ENCODE data around the gene CENPB. TPM values are rescaled to one million over a fixed set of nuclear protein-coding genes. Genes with fewer than 3 reads are reported as not detected.
A peak's percentile ranks its signal among the peaks of the same experiment; 100 is the strongest.

The CENPB gene
- total and polyA plus RNA-seq, 10 of the 15 experiments (the other 5 are each of a cell fraction or from before 2014, with no cell fraction given): 0.16 to 71.2 (median 14.0) TPM

DNA sequence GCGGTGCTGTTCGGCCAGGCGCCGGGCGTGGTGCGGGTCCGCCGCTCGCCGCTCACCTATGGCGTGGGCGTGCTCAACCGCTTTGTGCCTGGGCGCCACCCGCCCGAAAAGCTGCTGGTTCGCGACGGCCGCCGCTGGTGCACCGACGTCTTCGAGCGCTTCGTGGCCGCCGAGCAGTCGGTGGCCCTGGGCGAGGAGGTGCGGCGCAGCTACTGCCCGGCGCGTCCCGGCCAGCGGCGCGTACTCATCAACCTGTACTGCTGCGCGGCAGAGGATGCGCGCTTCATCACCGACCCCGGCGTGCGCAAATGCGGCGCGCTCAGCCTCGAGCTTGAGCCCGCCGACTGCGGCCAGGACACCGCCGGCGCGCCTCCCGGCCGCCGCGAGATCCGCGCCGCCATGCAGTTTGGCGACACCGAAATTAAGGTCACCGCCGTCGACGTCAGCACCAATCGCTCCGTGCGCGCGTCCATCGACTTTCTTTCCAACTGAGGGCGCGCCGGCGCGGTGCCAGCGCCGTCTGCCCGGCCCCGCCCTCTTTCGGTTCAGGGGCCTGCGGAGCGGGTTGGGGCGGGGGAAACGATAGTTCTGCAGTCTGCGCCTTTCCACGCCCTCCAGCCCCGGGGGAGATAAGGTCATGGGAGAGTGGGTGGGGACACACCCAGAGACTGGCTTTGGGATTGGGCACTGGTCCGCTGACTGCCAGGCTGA, 34.7 kb downstream of the CENPB start:
- Histone ChIP-seq H3K27ac (ENCODE audit: control insufficient read depth, insufficient read depth) (no peak overlapping the region), H3K27me3 (replicated peaks in 1 of 2; ENCODE audit: control insufficient read depth in 2 of 2, insufficient read depth in 2 of 2, low read length in 1 of 2) (no peaks in the 10 kb centered on the region), H3K9me3 (replicated peaks; ENCODE audit: control insufficient read depth, insufficient read depth, low read length) (no peaks in the 10 kb centered on the region), H3K4me3 (no peak overlapping the region), H3K4me2 (ENCODE audit: control insufficient read depth, insufficient read depth) (peak overlapping the region; percentile 33), H2AFZ (ENCODE audit: control insufficient read depth, low read depth, low read length) (no peak overlapping the region), H3K9ac (ENCODE audit: control insufficient read depth, insufficient read depth, low read length) (no peak overlapping the region), H3K79me2 (ENCODE audit: control insufficient read depth, insufficient read depth, low read length) (no peaks in the 10 kb centered on the region), H3K36me3 (ENCODE audit: control insufficient read depth in 2 of 2, insufficient read depth in 2 of 2, low read length in 1 of 2) (no peaks in the 10 kb centered on the region; a peak in 1 of 4 replicates), H4K20me1 (ENCODE audit: control insufficient read depth, insufficient read depth) (no peaks in the 10 kb centered on the region), H3K4me1 (ENCODE audit: control insufficient read depth, insufficient read depth, low read length) (no peaks in the 10 kb centered on the region)
- POLR2A ChIA-PET: no interaction called here
- SMC1A ChIA-PET (ENCODE audit: uncharacterized antibody, unreplicated experiment): interaction anchor here (1.7 to 2.7 kb wide), 2 partner anchors 17 to 35 kb away, joined by 3 to 12 read pairs; partner anchors contain the start of gene ADISSP
- RAD21 ChIA-PET (ENCODE audit: unreplicated experiment): interaction anchor here (0.9 to 1.3 kb wide), 3 partner anchors 16 to 75 kb away, joined by 3 to 4 read pairs (median 4); partner anchors contain the start of gene ADISSP
- 65% methylated on average over 55 of the region's 95 CpGs for WGBS (ENCODE audit: insufficient coverage, insufficient replicate concordance, low lambda C conversion rate, missing lambda C conversion rate)
- intact Hi-C loops (cut with micrococcal nuclease; ENCODE audit: unreplicated experiment): loop anchor here (2.0 kb wide), 1 partner anchor 15 kb away; the partner anchor contains the start of gene ADISSP
- CTCF ChIA-PET: interaction anchor here (1.3 to 4.1 kb wide), 5 partner anchors 15 to 104 kb away, joined by 4 to 52 read pairs (median 6); partner anchors contain the start of gene ADISSP
- no peak for FAIRE-seq
- no TSS peak for BruUV-seq (replicated peaks)
- peak; percentile 64 for ATAC-seq
- TF ChIP-seq POU2F2 (IDR thresholded peaks at IDR 0.05; ENCODE audit: borderline replicate concordance, low read depth, low read length): no peak
- TF ChIP-seq, protein P1, sequence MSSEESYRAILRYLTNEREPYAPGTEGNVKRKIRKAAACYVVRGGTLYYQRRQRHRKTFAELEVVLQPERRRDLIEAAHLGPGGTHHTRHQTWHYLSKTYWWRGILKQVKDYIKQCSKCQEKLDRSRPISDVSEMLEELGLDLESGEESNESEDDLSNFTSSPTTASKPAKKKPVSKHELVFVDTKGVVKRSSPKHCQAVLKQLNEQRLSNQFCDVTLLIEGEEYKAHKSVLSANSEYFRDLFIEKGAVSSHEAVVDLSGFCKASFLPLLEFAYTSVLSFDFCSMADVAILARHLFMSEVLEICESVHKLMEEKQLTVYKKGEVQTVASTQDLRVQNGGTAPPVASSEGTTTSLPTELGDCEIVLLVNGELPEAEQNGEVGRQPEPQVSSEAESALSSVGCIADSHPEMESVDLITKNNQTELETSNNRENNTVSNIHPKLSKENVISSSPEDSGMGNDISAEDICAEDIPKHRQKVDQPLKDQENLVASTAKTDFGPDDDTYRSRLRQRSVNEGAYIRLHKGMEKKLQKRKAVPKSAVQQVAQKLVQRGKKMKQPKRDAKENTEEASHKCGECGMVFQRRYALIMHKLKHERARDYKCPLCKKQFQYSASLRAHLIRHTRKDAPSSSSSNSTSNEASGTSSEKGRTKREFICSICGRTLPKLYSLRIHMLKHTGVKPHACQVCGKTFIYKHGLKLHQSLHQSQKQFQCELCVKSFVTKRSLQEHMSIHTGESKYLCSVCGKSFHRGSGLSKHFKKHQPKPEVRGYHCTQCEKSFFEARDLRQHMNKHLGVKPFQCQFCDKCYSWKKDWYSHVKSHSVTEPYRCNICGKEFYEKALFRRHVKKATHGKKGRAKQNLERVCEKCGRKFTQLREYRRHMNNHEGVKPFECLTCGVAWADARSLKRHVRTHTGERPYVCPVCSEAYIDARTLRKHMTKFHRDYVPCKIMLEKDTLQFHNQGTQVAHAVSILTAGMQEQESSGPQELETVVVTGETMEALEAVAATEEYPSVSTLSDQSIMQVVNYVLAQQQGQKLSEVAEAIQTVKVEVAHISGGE (CRISPR knock-in tag; IDR thresholded peaks at IDR 0.05): no peak
- no peak for TF ChIP-seq PML (IDR thresholded peaks at IDR 0.05; ENCODE audit: low read length)
- peak; percentile 39 for TF ChIP-seq MEF2B (IDR thresholded peaks at IDR 0.05; ENCODE audit: partially characterized antibody, poor library complexity, severe bottlenecking)
- no peak for TF ChIP-seq NFYB (IDR thresholded peaks at IDR 0.05; ENCODE audit: insufficient read depth, low read depth, low read length)
- TF ChIP-seq POLR2AphosphoS2 (IDR thresholded peaks at IDR 0.05; ENCODE audit: low read depth, low read length): no peak
- TF ChIP-seq CBX3 (IDR thresholded peaks at IDR 0.05; ENCODE audit: borderline replicate concordance, low read depth): no peak
- TF ChIP-seq STAT1 (conservative IDR thresholded peaks at IDR 0.05): no peak
- in situ Hi-C loops (cut with MboI): no loop called here
- no peak for DNase-seq (ENCODE audit: low read depth, low spot score)
